Hepatocyte (in vitro differentiated cells): Measurements from ENCODE around the gene PACSIN2. TPM values are rescaled to one million over a fixed set of nuclear protein-coding genes. Genes with fewer than 3 reads are reported as not detected.
A peak's percentile ranks its signal among the peaks of the same experiment; 100 is the strongest.

Experiments
- DNase-seq: peaks from one replicate; pipeline ENCODE4 v3.0.0-alpha.2; 2016; ENCODE audit warnings: low spot score
- H2AFZ ChIP-seq: fragments of 200-600 bp; sonication (generic); 2 replicates; pipeline ENCODE4 v1.6.0; 2016; ENCODE audit warnings: antibody characterized with exemption, mild to moderate bottlenecking
- H3K27ac ChIP-seq: fragments of 200-600 bp; sonication (generic); 2 replicates; pipeline ENCODE4 v1.5.1; 2016; ENCODE audit warnings: mild to moderate bottlenecking
- H3K27me3 ChIP-seq: fragments of 200-600 bp; sonication (generic); 2 replicates; pipeline ENCODE4 v1.6.1; 2016
- H3K36me3 ChIP-seq: fragments of 200-600 bp; sonication (generic); replicated peaks from 2 replicates; pipeline ENCODE4 v1.5.1; 2016; ENCODE audit warnings: low read depth; ENCODE audit not compliant: insufficient read depth
- H3K4me1 ChIP-seq: fragments of 200-600 bp; sonication (generic); 2 replicates; pipeline ENCODE4 v1.5.1; 2016; ENCODE audit warnings: mild to moderate bottlenecking, moderate library complexity; ENCODE audit not compliant: insufficient read depth
- H3K4me2 ChIP-seq: fragments of 200-600 bp; sonication (generic); 2 replicates; pipeline ENCODE4 v1.6.0; 2016
- H3K4me3 ChIP-seq: fragments of 200-600 bp; sonication (generic); 2 replicates; pipeline ENCODE4 v1.5.1; 2016; ENCODE audit warnings: mild to moderate bottlenecking
- H3K79me2 ChIP-seq: fragments of 200-600 bp; sonication (generic); 2 replicates; pipeline ENCODE4 v1.6.0; 2017; ENCODE audit warnings: mild to moderate bottlenecking
- H3K9me2 ChIP-seq: fragments of 200-600 bp; sonication (generic); replicated peaks from 2 replicates; pipeline ENCODE4 v1.6.0; 2017; ENCODE audit warnings: mild to moderate bottlenecking; ENCODE audit not compliant: insufficient read depth
- H3K9me3 ChIP-seq: fragments of 200-600 bp; sonication (generic); 2 replicates; pipeline ENCODE4 v1.5.1; 2016; ENCODE audit warnings: low read depth, mild to moderate bottlenecking
- H4K20me1 ChIP-seq: fragments of 200-600 bp; sonication (generic); 2 replicates; pipeline ENCODE4 v1.6.0; 2016; ENCODE audit warnings: mild to moderate bottlenecking; ENCODE audit not compliant: insufficient read depth, poor library complexity, severe bottlenecking
- EZH2 ChIP-seq: fragments of 200-600 bp; sonication (generic); IDR thresholded peaks from 2 replicates; pipeline ENCODE4 v1.6.1; 2016; ENCODE audit warnings: antibody characterized with exemption, mild to moderate bottlenecking, borderline replicate concordance
- EZH2phosphoT487 ChIP-seq: fragments of 200-600 bp; sonication (generic); IDR thresholded peaks from one replicate; pipeline ENCODE4 v1.6.1; 2018; ENCODE audit warnings: antibody characterized with exemption, mild to moderate bottlenecking, low read depth, moderate library complexity; ENCODE audit not compliant: unreplicated experiment, severe bottlenecking
- WGBS: methylation state at CpG from one replicate; pipeline ENCODE4 v1.1.6; 2016; ENCODE audit warnings: low lambda C conversion rate; ENCODE audit errors: missing lambda C conversion rate; 5-methylcytosine and 5-hydroxymethylcytosine counted together
- polyA plus RNA-seq: library from polyadenylated mRNA; unstranded; fragments of >200 nt; fragmentation: Nextera tagmentation; extraction: Ambion mirVana; gene quantifications from 2 replicates; pipeline ENCODE4 v1.2.1, GENCODE V29; 2016
- total RNA-seq: library from RNA; depleted of rRNA; stranded (reverse); fragments of >200 nt; gene quantifications from 2 replicates; pipeline ENCODE4 v1.2.3, GENCODE V29; 2014
- TF ChIP-seq, protein P1 (sequence below): fragments of 200-600 bp; sonication (generic); IDR thresholded peaks from 2 replicates; pipeline ENCODE4 v1.5.1; 2016; ENCODE audit warnings: antibody characterized with exemption, mild to moderate bottlenecking; ENCODE audit not compliant: poor library complexity

Gene PACSIN2
- total and polyA plus RNA-seq, 2 experiments from 2014 or later, result 77.7 to 86.3 TPM

DNA sequence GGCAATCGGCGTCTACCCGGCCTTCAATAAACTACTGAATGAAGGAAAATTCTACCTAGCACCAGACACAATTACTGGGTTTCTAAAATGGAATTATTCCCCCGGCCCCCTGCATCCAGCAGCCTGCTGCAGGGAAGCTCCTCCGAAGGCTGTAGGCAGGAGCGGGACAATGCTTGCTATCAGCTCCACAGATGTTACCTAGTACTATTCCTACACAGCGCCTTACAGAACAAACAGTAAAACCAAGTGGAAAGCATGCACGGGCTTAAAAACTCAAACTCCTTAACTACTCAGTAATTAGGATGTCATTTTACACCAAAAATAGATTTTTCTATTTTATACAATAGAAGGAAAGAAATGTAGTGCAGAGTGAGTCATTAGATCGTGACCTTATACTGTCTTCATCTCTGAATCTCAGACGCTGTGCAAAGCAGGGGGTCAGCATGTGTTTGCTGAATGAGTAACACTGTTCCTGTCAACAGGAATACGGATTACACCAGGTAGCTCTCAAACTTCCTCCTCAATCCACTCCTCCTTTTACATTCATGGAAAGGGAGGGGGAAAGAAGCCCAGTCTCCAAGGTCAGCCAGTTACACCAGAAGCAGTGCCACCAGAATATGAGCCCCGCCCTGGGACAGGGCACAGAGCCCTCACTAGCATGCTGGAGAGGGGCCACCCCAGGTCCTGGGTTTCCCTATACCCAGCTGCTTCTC is 74.9 kb downstream of the PACSIN2 start:
- no peak for TF ChIP-seq EZH2phosphoT487
- TF ChIP-seq EZH2, result no peak
- TF ChIP-seq, protein P1, sequence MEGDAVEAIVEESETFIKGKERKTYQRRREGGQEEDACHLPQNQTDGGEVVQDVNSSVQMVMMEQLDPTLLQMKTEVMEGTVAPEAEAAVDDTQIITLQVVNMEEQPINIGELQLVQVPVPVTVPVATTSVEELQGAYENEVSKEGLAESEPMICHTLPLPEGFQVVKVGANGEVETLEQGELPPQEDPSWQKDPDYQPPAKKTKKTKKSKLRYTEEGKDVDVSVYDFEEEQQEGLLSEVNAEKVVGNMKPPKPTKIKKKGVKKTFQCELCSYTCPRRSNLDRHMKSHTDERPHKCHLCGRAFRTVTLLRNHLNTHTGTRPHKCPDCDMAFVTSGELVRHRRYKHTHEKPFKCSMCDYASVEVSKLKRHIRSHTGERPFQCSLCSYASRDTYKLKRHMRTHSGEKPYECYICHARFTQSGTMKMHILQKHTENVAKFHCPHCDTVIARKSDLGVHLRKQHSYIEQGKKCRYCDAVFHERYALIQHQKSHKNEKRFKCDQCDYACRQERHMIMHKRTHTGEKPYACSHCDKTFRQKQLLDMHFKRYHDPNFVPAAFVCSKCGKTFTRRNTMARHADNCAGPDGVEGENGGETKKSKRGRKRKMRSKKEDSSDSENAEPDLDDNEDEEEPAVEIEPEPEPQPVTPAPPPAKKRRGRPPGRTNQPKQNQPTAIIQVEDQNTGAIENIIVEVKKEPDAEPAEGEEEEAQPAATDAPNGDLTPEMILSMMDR, result no peak
- H3K27ac ChIP-seq, result peak overlapping the region; percentile 92
- peak; percentile 82 for DNase-seq
- peaks cover 35% of the 10 kb centered on the region for H3K4me1 ChIP-seq
- peaks cover 17% of the 10 kb centered on the region for H4K20me1 ChIP-seq
- peaks cover 92% of the 10 kb centered on the region for H3K79me2 ChIP-seq
- H3K27me3 ChIP-seq, result no peaks in the 10 kb centered on the region
- no peaks in the 10 kb centered on the region for H3K9me2 ChIP-seq
- H3K4me2 ChIP-seq, result peak overlapping the region; percentile 54
- H3K36me3 ChIP-seq, result no peaks in the 10 kb centered on the region
- H2AFZ ChIP-seq, result no peak overlapping the region
- H3K9me3 ChIP-seq, result no peaks in the 10 kb centered on the region
- 46% methylated on average over 12 of the region's 12 CpGs for WGBS
- no peak overlapping the region for H3K4me3 ChIP-seq

- Histone ChIP-seq H3K9me3 (no peaks in the 10 kb centered on the region), H3K9me2 (no peaks in the 10 kb centered on the region), H4K20me1 (peaks cover 17% of the 10 kb centered on the region), H3K27ac (peak overlapping the region; percentile 88), H3K27me3 (no peaks in the 10 kb centered on the region), H3K4me2 (peak overlapping the region; percentile 54), H3K4me1 (peaks cover 42% of the 10 kb centered on the region), H3K36me3 (no peaks in the 10 kb centered on the region), H2AFZ (no peak overlapping the region), H3K79me2 (peaks cover 92% of the 10 kb centered on the region), H3K4me3 (no peak overlapping the region)
- 52% methylated on average over 7 of the region's 7 CpGs for WGBS
- no peak for TF ChIP-seq EZH2phosphoT487
- TF ChIP-seq, protein P1, result no peak
- TF ChIP-seq EZH2, result no peak
- DNase-seq, result no peak
Observed at GRCh38 chr22:42939451-42939881, 75.5 kb downstream of the PACSIN2 start.

DNA sequence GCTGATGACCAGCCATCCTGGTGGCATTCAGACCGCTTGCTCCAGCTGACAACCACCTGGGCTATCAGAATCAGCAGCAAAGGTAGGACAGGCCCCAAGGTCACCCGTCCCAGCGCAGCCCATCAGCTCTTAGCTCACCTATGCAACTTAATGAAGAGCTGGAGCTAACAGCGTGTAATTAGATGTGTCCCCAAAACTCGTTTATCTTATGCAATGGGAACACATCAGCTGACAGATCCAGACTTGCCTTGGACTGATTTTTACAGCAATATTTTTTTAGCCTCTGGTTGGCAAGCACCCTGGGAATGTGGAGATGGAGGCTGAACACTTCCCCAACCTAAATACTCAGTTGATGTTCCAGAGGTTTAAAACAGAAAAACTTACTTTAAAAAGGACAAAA is 76.0 kb downstream of the PACSIN2 start:
- H3K4me2 ChIP-seq, result peak overlapping the region; percentile 54
- no peak overlapping the region for H2AFZ ChIP-seq
- H3K9me3 ChIP-seq, result no peaks in the 10 kb centered on the region
- DNase-seq, result no peak
- no peaks in the 10 kb centered on the region for H3K9me2 ChIP-seq
- H3K4me1 ChIP-seq, result peaks cover 46% of the 10 kb centered on the region
- no peaks in the 10 kb centered on the region for H3K36me3 ChIP-seq
- peak overlapping the region; percentile 88 for H3K27ac ChIP-seq
- WGBS, result 91% methylated on average over 5 of the region's 5 CpGs
- H4K20me1 ChIP-seq, result peaks cover 17% of the 10 kb centered on the region
- H3K79me2 ChIP-seq, result peaks cover 91% of the 10 kb centered on the region
- no peaks in the 10 kb centered on the region for H3K27me3 ChIP-seq
- no peak for TF ChIP-seq EZH2phosphoT487
- TF ChIP-seq, protein P1, result no peak
- no peak for TF ChIP-seq EZH2
- H3K4me3 ChIP-seq, result no peak overlapping the region
